GM19099 (cell line): ENCODE measurements around the gene MKS1.

Experiments
- POLR2A ChIP-seq: IDR thresholded peaks from 3 replicates; pipeline ENCODE4 v1.6.1; 2011; ENCODE audit warnings: low read depth; ENCODE audit not compliant: insufficient read length; ENCODE audit errors: extremely low read depth

MKS1 gene

GRCh38 chr17:58248955-58249269, 29.9 kb upstream of the MKS1 start:
- TF ChIP-seq POLR2A = no peak

- no peak for TF ChIP-seq POLR2A
Measured at GRCh38 chr17:58247511-58248363, 28.7 kb upstream of the MKS1 start.

- no peak for TF ChIP-seq POLR2A
Measured at GRCh38 chr17:58246781-58247180, 27.7 kb upstream of the MKS1 start.

- no peak for TF ChIP-seq POLR2A
Measured at GRCh38 chr17:58246104-58246740, 27.2 kb upstream of the MKS1 start.

GRCh38 chr17:58245428-58246103, 26.5 kb upstream of the MKS1 start:
- no peak for TF ChIP-seq POLR2A

- no peak for TF ChIP-seq POLR2A
Measured at GRCh38 chr17:58244963-58245362, 25.9 kb upstream of the MKS1 start.

- no peak for TF ChIP-seq POLR2A
Measured at GRCh38 chr17:58242171-58242784, 23.2 kb upstream of the MKS1 start.

- TF ChIP-seq POLR2A = no peak
Measured at GRCh38 chr17:58239987-58240386, 20.9 kb upstream of the MKS1 start.

GRCh38 chr17:58238147-58238634, 19.1 kb upstream of the MKS1 start, which contains the start of gene LPO:
Gene LPO (plus strand): TSS chr17:58238584. CDS start chr17:58242980, 4,396 bp downstream.
- no peak for TF ChIP-seq POLR2A

GRCh38 chr17:58236394-58236793, 17.3 kb upstream of the MKS1 start:
- no peak for TF ChIP-seq POLR2A

- no peak for TF ChIP-seq POLR2A
Measured at GRCh38 chr17:58235821-58236220, 16.8 kb upstream of the MKS1 start.

- no peak for TF ChIP-seq POLR2A
Measured at GRCh38 chr17:58234512-58234911, 15.5 kb upstream of the MKS1 start.

- TF ChIP-seq POLR2A = no peak
Measured at GRCh38 chr17:58233543-58233942, 14.5 kb upstream of the MKS1 start.

GRCh38 chr17:58232707-58233156, 13.7 kb upstream of the MKS1 start:
- peak; percentile 48 for TF ChIP-seq POLR2A

GRCh38 chr17:58231641-58232040, 12.6 kb upstream of the MKS1 start:
- no peak for TF ChIP-seq POLR2A
